Neural progenitor cell (in vitro differentiated cells): ENCODE measurements around the gene ABCC4.

Experiments used
- CTCF ChIP-seq: fragments of 200-600 bp; sonication (generic); IDR thresholded peaks from 2 replicates; pipeline ENCODE4 v1.5.1; 2017; ENCODE audit warnings: antibody characterized with exemption, mild to moderate bottlenecking
- EZH2 ChIP-seq: fragments of 200-600 bp; sonication (generic); IDR thresholded peaks from 2 replicates; pipeline ENCODE4 v1.6.1; 2017; ENCODE audit warnings: antibody characterized with exemption, mild to moderate bottlenecking, moderate library complexity

DNA sequence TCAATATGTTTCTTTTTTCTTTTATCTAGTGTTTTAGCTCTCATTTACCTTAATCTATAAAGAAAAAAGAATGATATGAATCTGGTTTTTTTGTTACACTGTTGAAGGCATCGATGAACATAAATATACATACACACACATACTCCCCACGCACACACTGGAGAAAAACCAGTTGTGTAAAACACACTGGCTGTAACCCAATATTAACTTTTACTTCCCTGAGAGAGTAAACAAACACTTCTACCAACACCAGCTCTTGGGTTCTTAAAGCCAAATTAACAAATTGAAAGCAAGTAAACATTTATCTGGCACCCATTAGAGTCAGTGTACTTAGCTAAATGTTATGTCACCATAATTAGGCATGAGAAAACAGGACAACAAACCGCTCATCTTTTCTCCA lies 145.7 kb downstream of the ABCC4 start:
- TF ChIP-seq CTCF (no peak), EZH2 (no peak)
